ENCODE results near the gene TSPAN18.

GRCh38 chr11:44837661-44838060 is 110.9 kb downstream of the TSPAN18 start:
- TF ChIP-seq EZH2 (IDR thresholded peaks at IDR 0.05; ENCODE audit: borderline replicate concordance) (no peak), CTCF (IDR thresholded peaks at IDR 0.05; ENCODE audit: poor library complexity) (no peak)
